HG03575 (cell line): Measurements from ENCODE around the gene ALK.

Source experiments
- ATAC-seq: cut with Tn5 transposase; IDR thresholded peaks from one replicate; pipeline ENCODE4 v1.9.1; 2021; ENCODE audit not compliant: unreplicated experiment, insufficient number of reproducible peaks, low FRiP score; ENCODE audit errors: extremely low read depth

Gene ALK

GRCh38 chr2:29916571-29916970 lies 4.8 kb downstream of the ALK start:
- no peak for ATAC-seq

- ATAC-seq = no peak
Observed at GRCh38 chr2:29910960-29911359, 10.4 kb downstream of the ALK start.

- no peak for ATAC-seq
Observed at GRCh38 chr2:29910465-29910864, 10.9 kb downstream of the ALK start.

- ATAC-seq = no peak
Observed at GRCh38 chr2:29902356-29902755, 19.0 kb downstream of the ALK start.

GRCh38 chr2:29900971-29901633 lies 20.3 kb downstream of the ALK start:
- no peak for ATAC-seq

GRCh38 chr2:29898999-29899398 lies 22.4 kb downstream of the ALK start:
- no peak for ATAC-seq

- no peak for ATAC-seq
Observed at GRCh38 chr2:29894822-29895614, 26.4 kb downstream of the ALK start.

GRCh38 chr2:29892585-29893259 lies 28.7 kb downstream of the ALK start:
- no peak for ATAC-seq

- no peak for ATAC-seq
Observed at GRCh38 chr2:29881089-29881730, 40.2 kb downstream of the ALK start.

- no peak for ATAC-seq
Observed at GRCh38 chr2:29880084-29880483, 41.3 kb downstream of the ALK start.

- ATAC-seq = no peak
Observed at GRCh38 chr2:29879456-29879855, 41.9 kb downstream of the ALK start.

GRCh38 chr2:29878898-29879297 lies 42.5 kb downstream of the ALK start:
- no peak for ATAC-seq

- ATAC-seq = no peak
Observed at GRCh38 chr2:29876374-29876773, 45.0 kb downstream of the ALK start.

- ATAC-seq = no peak
Observed at GRCh38 chr2:29874745-29875144, 46.6 kb downstream of the ALK start.

- no peak for ATAC-seq
Observed at GRCh38 chr2:29872870-29873269, 48.5 kb downstream of the ALK start.

- no peak for ATAC-seq
Observed at GRCh38 chr2:29871541-29871940, 49.8 kb downstream of the ALK start.

- ATAC-seq = no peak
Observed at GRCh38 chr2:29865512-29865911, 55.9 kb downstream of the ALK start.

GRCh38 chr2:29864988-29865387 lies 56.4 kb downstream of the ALK start:
- no peak for ATAC-seq

GRCh38 chr2:29855924-29856639 lies 65.3 kb downstream of the ALK start:
- no peak for ATAC-seq
